ENCODE measurements around the gene ALK.

The ALK gene

GRCh38 chr2:29706171-29706720 lies 215.1 kb downstream of the ALK start:
- TF ChIP-seq CTCF (IDR thresholded peaks at IDR 0.05; ENCODE audit: control insufficient read depth, extremely low read depth, insufficient read depth): no peak
- no peak overlapping the region for H3K4me3 ChIP-seq (ENCODE audit: low read depth, low read length)
- no peak for DNase-seq (ENCODE audit: low read depth)

- H3K4me3 ChIP-seq (ENCODE audit: low read depth, low read length): no peak overlapping the region
- no peak for DNase-seq (ENCODE audit: low read depth)
- TF ChIP-seq CTCF (IDR thresholded peaks at IDR 0.05; ENCODE audit: control insufficient read depth, extremely low read depth, insufficient read depth): no peak
These were observed 215.8 kb downstream of the ALK start for GRCh38 chr2:29705616-29706015.

- H3K4me3 ChIP-seq (ENCODE audit: low read depth, low read length): no peak overlapping the region
- DNase-seq (ENCODE audit: low read depth): no peak
- no peak for TF ChIP-seq CTCF (IDR thresholded peaks at IDR 0.05; ENCODE audit: control insufficient read depth, extremely low read depth, insufficient read depth)
These were observed 218.1 kb downstream of the ALK start for GRCh38 chr2:29703336-29703735.

GRCh38 chr2:29702276-29702675 lies 219.1 kb downstream of the ALK start:
- no peak for DNase-seq (ENCODE audit: low read depth)
- no peak overlapping the region for H3K4me3 ChIP-seq (ENCODE audit: low read depth, low read length)
- TF ChIP-seq CTCF (IDR thresholded peaks at IDR 0.05; ENCODE audit: control insufficient read depth, extremely low read depth, insufficient read depth): no peak

- no peak overlapping the region for H3K4me3 ChIP-seq (ENCODE audit: low read depth, low read length)
- no peak for DNase-seq (ENCODE audit: low read depth)
- TF ChIP-seq CTCF (IDR thresholded peaks at IDR 0.05; ENCODE audit: control insufficient read depth, extremely low read depth, insufficient read depth): no peak
These were observed 220.8 kb downstream of the ALK start for GRCh38 chr2:29700560-29700959.

- no peak for TF ChIP-seq CTCF (IDR thresholded peaks at IDR 0.05; ENCODE audit: control insufficient read depth, extremely low read depth, insufficient read depth)
- no peak for DNase-seq (ENCODE audit: low read depth)
- no peak overlapping the region for H3K4me3 ChIP-seq (ENCODE audit: low read depth, low read length)
These were observed 222.3 kb downstream of the ALK start for GRCh38 chr2:29699045-29699444.

GRCh38 chr2:29698216-29698615 lies 223.2 kb downstream of the ALK start:
- TF ChIP-seq CTCF (IDR thresholded peaks at IDR 0.05; ENCODE audit: control insufficient read depth, extremely low read depth, insufficient read depth): no peak
- H3K4me3 ChIP-seq (ENCODE audit: low read depth, low read length): no peak overlapping the region
- no peak for DNase-seq (ENCODE audit: low read depth)
